ENCODE measurements around the gene GALR3. TPM values are rescaled to one million over a fixed set of nuclear protein-coding genes. Genes with fewer than 3 reads are reported as not detected.

GALR3 gene
- total RNA-seq, 1 donor from 2014 or later, result not detected

DNA sequence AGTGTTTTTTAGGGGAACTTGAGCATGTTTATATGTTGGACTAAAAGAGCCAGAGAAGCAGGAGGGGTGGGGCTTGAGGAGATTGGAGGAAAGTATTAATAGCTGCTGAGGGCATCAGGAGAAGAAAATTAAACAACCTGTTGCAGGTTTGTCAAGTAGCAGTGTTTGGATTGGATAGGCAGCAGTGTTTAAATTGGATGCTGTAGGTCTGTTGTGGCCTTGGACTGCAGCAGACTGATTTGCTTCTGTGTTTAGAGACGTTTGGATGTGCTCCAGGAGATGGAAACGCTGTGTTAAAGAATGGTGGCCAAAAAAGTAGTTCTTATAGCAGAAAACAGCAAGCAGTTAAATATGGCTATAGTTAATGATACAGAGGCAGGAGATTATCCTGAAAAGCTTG is 31.8 kb downstream of the GALR3 start:
- TF ChIP-seq, protein P1, sequence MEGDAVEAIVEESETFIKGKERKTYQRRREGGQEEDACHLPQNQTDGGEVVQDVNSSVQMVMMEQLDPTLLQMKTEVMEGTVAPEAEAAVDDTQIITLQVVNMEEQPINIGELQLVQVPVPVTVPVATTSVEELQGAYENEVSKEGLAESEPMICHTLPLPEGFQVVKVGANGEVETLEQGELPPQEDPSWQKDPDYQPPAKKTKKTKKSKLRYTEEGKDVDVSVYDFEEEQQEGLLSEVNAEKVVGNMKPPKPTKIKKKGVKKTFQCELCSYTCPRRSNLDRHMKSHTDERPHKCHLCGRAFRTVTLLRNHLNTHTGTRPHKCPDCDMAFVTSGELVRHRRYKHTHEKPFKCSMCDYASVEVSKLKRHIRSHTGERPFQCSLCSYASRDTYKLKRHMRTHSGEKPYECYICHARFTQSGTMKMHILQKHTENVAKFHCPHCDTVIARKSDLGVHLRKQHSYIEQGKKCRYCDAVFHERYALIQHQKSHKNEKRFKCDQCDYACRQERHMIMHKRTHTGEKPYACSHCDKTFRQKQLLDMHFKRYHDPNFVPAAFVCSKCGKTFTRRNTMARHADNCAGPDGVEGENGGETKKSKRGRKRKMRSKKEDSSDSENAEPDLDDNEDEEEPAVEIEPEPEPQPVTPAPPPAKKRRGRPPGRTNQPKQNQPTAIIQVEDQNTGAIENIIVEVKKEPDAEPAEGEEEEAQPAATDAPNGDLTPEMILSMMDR (conservative IDR thresholded peaks at IDR 0.05; ENCODE audit: low read depth, low read length), result no peak
- H3K4me3 ChIP-seq (ENCODE audit: low read depth, low read length), result no peak overlapping the region
- DNase-seq (ENCODE audit: low read depth), result no peak

DNA sequence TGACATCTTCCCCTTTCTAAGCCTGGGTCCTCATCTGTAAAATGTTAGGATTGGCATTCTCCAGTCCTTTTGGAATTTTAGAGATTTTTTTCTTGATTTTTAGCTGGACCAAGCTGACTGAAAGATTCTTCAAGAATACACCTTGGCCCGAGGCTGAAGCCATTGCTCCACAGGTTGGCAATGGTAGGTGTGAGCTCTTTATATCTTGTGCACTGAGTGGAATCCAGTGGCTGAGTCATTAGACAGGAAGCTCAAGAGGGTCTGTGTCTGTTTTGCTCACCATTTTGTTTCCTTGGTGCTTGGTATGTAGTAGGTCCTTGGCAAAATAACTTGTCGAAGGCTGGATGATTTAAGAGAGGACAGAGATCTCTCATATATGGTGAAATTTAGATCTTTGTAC is 32.3 kb downstream of the GALR3 start:
- TF ChIP-seq, protein P1 (conservative IDR thresholded peaks at IDR 0.05; ENCODE audit: low read depth, low read length), result no peak
- H3K4me3 ChIP-seq (ENCODE audit: low read depth, low read length), result no peak overlapping the region
- DNase-seq (ENCODE audit: low read depth), result no peak

DNA sequence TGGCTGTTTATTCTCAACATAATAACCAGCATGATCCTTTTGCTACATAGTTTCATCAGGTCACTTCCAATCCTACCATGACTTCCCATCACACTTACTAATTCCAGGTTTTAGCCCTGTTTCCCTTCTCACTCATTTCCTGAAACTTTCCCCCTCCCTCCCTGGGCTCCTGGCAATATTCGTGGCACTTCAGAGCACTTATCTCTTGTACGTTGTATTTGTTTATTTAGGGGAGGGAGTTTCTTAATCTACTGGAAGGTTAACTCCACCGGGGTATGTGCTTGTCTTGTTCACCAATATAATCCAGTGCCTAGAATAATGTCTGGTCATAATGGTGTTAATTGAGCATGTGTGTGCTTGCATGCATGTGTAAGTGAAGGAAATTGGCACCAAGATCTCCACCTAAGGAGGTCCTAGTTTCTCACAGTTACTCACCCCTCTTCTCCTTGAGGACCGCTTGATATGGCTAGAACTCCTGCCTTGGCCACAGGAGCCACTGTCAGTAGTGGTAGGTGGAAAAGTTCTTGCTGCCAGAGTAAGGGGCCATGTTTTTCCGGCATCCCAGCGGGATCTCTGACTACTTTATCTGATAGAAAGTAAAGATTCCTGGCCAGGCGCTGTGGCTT is 37.7 kb downstream of the GALR3 start:
- TF ChIP-seq, protein P1 (conservative IDR thresholded peaks at IDR 0.05; ENCODE audit: low read depth, low read length), result no peak
- no peak for DNase-seq (ENCODE audit: low read depth)

DNA sequence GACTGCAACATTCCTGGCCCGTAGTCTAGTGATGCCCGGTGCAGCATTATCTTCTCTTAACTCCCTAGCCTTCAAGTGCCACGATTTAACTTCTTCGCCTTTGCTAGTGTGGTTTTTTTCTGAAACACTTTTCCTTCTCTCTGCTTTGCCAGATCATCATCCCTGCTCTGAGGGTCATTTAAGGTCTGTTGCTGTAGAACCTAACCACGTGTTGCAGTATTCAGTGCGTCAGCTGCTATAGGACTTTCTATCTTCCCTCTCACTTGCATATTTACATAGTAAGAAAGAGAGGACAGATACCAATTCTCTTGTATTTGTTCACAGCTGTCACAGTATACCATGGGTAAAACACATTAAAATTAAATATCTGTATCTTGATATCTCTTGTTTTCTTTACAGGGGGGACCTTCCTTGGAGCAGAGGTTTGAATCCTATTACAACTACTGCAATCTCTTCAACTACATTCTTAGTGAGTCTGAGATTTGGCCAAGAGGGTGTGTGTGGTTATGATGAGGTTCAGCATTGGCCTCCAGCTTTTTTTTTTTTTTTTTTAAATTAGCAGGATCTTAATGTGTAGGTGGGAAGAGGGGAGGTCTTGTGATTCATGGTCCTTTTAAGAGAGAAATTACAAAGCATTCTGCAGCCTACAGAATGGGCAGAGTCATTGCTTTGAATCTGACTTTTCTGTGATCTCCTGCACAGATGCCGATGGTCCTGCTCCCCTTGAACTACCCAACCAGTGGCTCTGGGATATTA is 39.6 kb downstream of the GALR3 start:
- TF ChIP-seq, protein P1 (conservative IDR thresholded peaks at IDR 0.05; ENCODE audit: low read depth, low read length), result no peak
- no peak for DNase-seq (ENCODE audit: low read depth)
- H3K4me3 ChIP-seq (ENCODE audit: low read depth, low read length), result no peak overlapping the region

More for the DNA sequence above, 37.7 kb downstream of the GALR3 start:
- no peak overlapping the region for H3K4me3 ChIP-seq (ENCODE audit: low read depth, low read length)

DNA sequence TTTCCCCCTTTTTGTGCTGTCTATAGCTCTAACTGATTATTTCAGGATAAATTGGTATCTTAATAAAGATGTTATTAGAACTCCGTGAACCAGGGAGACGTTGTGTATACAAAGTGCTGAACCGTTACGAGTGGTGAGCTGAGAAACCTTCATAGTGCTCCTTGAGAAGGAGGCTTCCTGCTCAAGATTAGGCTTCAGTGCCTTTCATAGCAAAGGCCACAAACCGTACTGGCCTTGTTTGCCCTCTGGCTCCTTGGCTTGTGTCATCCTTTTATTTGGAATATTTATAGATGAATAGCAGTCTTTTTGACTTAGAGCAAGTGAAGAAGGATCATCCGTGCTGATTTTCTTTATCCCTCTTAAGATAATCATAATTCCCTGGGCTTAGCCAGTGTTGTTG is 42.3 kb downstream of the GALR3 start:
- TF ChIP-seq, protein P1 (conservative IDR thresholded peaks at IDR 0.05; ENCODE audit: low read depth, low read length), result no peak
- H3K4me3 ChIP-seq (ENCODE audit: low read depth, low read length), result no peak overlapping the region

DNA sequence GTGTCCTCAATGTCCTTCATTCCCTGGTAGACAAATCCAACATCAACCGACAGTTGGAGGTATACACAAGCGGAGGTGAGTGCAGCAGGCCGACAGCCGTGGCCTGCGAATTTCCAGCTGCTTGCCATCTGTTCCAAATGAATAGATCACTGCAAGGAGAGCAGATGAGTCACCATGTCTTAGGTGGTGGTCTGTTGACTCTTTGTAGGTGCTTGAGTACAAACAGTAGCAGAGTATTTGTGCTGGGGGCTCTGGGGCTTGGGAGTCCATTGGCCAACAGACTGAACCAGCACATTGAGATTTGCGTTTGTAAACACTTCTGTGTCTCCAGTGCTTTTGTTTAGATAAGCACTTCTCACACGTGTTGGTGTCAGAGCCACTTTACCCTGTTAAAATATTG is 47.1 kb downstream of the GALR3 start:
- DNase-seq (ENCODE audit: low read depth), result no peak
- no peak overlapping the region for H3K4me3 ChIP-seq (ENCODE audit: low read depth, low read length)
- TF ChIP-seq, protein P1 (conservative IDR thresholded peaks at IDR 0.05; ENCODE audit: low read depth, low read length), result no peak

More for the DNA sequence above, 42.3 kb downstream of the GALR3 start:
- no peak for DNase-seq (ENCODE audit: low read depth)

Other genes with a start within 250 kb of the GALR3 start
- not detected in 2 replicates for gene LGALS2, start 243.3 kb upstream of the GALR3 start, total RNA-seq
- 43.8 and 49.6 TPM in 2 replicates for gene GGA1, start 214.5 kb upstream of the GALR3 start, total RNA-seq
- 15.1 and 25.0 TPM in 2 replicates for gene SH3BP1, start 183.7 kb upstream of the GALR3 start, total RNA-seq
- gene PDXP, start 164.7 kb upstream of the GALR3 start, total RNA-seq, result 21.0 and 42.3 TPM in 2 replicates
- 1,711 and 1,833 TPM in 2 replicates for gene LGALS1, start 147.7 kb upstream of the GALR3 start, total RNA-seq
- 18.2 and 47.9 TPM in 2 replicates for gene NOL12, start 137.0 kb upstream of the GALR3 start, total RNA-seq
- 75.1 and 82.2 TPM in 2 replicates for gene TRIOBP, start 126.3 kb upstream of the GALR3 start, total RNA-seq
- gene GCAT, start 15.4 kb upstream of the GALR3 start, total RNA-seq, result 29.1 and 36.0 TPM in 2 replicates
- 38.6 and 41.9 TPM in 2 replicates for gene ANKRD54, start 21.0 kb downstream of the GALR3 start, total RNA-seq
- gene EIF3L, start 26.0 kb downstream of the GALR3 start, total RNA-seq, result 333 and 418 TPM in 2 replicates
- gene MICALL1, start 82.9 kb downstream of the GALR3 start, total RNA-seq, result 74.8 and 79.2 TPM in 2 replicates
- not detected in 2 replicates for gene C22orf23, start 130.2 kb downstream of the GALR3 start, total RNA-seq
- gene POLR2F, start 130.3 kb downstream of the GALR3 start, total RNA-seq, result 136 and 147 TPM in 2 replicates
- not detected in 2 replicates for gene SOX10, start 161.2 kb downstream of the GALR3 start, total RNA-seq
- 38.7 and 55.5 TPM in 2 replicates for gene PICK1, start 234.0 kb downstream of the GALR3 start, total RNA-seq